DMS53 (cell line): Measurements from ENCODE around the gene PCDHGB7.
"Not testable (repeated sequence)": the region's sequence is repeated elsewhere in the genome, so short reads cannot be mapped to it uniquely, and the experiment has no call there.

ENCODE experiments used
- DNase-seq: peaks from one replicate; lab custom pipeline; 2025; lab: John Stamatoyannopoulos, UW

Gene PCDHGB7

GRCh38 chr5:141417494-141418172 lies at the start of gene PCDHGB7:
PCDHGB7 (plus strand) TSS chr5:141417677; CDS start chr5:141417860, 183 bp downstream.
- peak; percentile 89 for DNase-seq

- peak; percentile 65 for DNase-seq
Measured at GRCh38 chr5:141369994-141370848, 47.3 kb upstream of the PCDHGB7 start, which contains the start of gene PCDHGB3. PCDHGB3 (plus strand) TSS chr5:141370242; CDS start chr5:141370395, 153 bp downstream.

- DNase-seq, result no peak
Measured at GRCh38 chr5:141371572-141372475, 45.7 kb upstream of the PCDHGB7 start.

- peak; percentile 60 for DNase-seq
Measured at GRCh38 chr5:141373673-141374317, 43.7 kb upstream of the PCDHGB7 start, which contains the start of gene PCDHGA6. PCDHGA6 (plus strand) TSS chr5:141373891; CDS start chr5:141374084, 193 bp downstream.

GRCh38 chr5:141374627-141375026 lies 42.9 kb upstream of the PCDHGB7 start:
- DNase-seq, result no peak

GRCh38 chr5:141375444-141376155 lies 41.9 kb upstream of the PCDHGB7 start:
- not testable (repeated sequence) for DNase-seq

- peak; percentile 58 for DNase-seq
Measured at GRCh38 chr5:141382469-141383294, 34.8 kb upstream of the PCDHGB7 start, which contains the start of gene PCDHGA7. PCDHGA7 (plus strand) TSS chr5:141382742; CDS start chr5:141382900, 158 bp downstream.

- DNase-seq, result no peak
Measured at GRCh38 chr5:141383345-141383744, 34.1 kb upstream of the PCDHGB7 start.

- DNase-seq, result no peak
Measured at GRCh38 chr5:141384471-141385267, 32.8 kb upstream of the PCDHGB7 start.

- DNase-seq, result peak; percentile 79
Measured at GRCh38 chr5:141387557-141388311, 29.7 kb upstream of the PCDHGB7 start, which contains the start of gene PCDHGB4. PCDHGB4 (plus strand) TSS chr5:141387698; CDS start chr5:141387885, 187 bp downstream.

GRCh38 chr5:141388661-141389060 lies 28.8 kb upstream of the PCDHGB7 start:
- DNase-seq, result no peak

GRCh38 chr5:141389153-141390042 lies 28.1 kb upstream of the PCDHGB7 start:
- no peak for DNase-seq

- peak; percentile 39 for DNase-seq
Measured at GRCh38 chr5:141392429-141393198, 24.9 kb upstream of the PCDHGB7 start, which contains the start of gene PCDHGA8. PCDHGA8 (plus strand) TSS chr5:141392633; CDS start chr5:141392814, 181 bp downstream.

GRCh38 chr5:141393267-141393666 lies 24.2 kb upstream of the PCDHGB7 start:
- DNase-seq, result no peak

- not testable (repeated sequence) for DNase-seq
Measured at GRCh38 chr5:141394401-141395187, 22.9 kb upstream of the PCDHGB7 start.
